MCF 10A (cell line): ENCODE data around the gene TM9SF2. TPM values are rescaled to one million over a fixed set of nuclear protein-coding genes. Genes with fewer than 3 reads are reported as not detected.

ENCODE experiments used
- BruUV-seq: library from RNA; stranded (reverse); fragments of 400-500 nt; replicated peaks from 2 replicates; lab custom pipeline; 2021; lab: Mats Ljungman, UMichigan
- CTCF ChIA-PET: fragments of 300-600 bp; sonication (Branson Sonifier 250); formaldehyde crosslinking; extraction: SDS; loops from one replicate; lab custom pipeline; 2021; ENCODE audit warnings: antibody characterized with exemption, inconsistent platforms; lab: Yijun Ruan, JAX
- POLR2A ChIA-PET: fragments of 300-600, 350-650 bp; sonication (Branson Sonifier 250); formaldehyde crosslinking; extraction: SDS; loops from one replicate; lab custom pipeline; 2020; ENCODE audit warnings: antibody characterized with exemption, inconsistent platforms; lab: Yijun Ruan, JAX
- DNase-seq: peaks from one replicate; pipeline ENCODE4 v3.0.0-alpha.2; 2018; ENCODE audit not compliant: unreplicated experiment
- H3K27ac Mint-ChIP-seq: one replicate; pipeline ENCODE4 v1.8.0; 2022; ENCODE audit warnings: mild to moderate bottlenecking, low read depth, mixed read lengths; ENCODE audit not compliant: unreplicated experiment
- H3K27me3 Mint-ChIP-seq: one replicate; pipeline ENCODE4 v1.8.0; 2022; ENCODE audit warnings: mixed read lengths; ENCODE audit not compliant: insufficient read depth, unreplicated experiment
- H3K36me3 Mint-ChIP-seq: one replicate; pipeline ENCODE4 v1.8.0; 2022; ENCODE audit warnings: mild to moderate bottlenecking, moderate library complexity, mixed read lengths; ENCODE audit not compliant: insufficient read depth, unreplicated experiment
- H3K4me1 Mint-ChIP-seq: one replicate; pipeline ENCODE4 v1.8.0; 2022; ENCODE audit warnings: mixed read lengths; ENCODE audit not compliant: insufficient read depth, unreplicated experiment
- H3K4me3 Mint-ChIP-seq: one replicate; pipeline ENCODE4 v1.8.0; 2022; ENCODE audit warnings: mild to moderate bottlenecking, moderate library complexity, mixed read lengths; ENCODE audit not compliant: unreplicated experiment
- H3K9me3 Mint-ChIP-seq: one replicate; pipeline ENCODE4 v1.8.0; 2022; ENCODE audit warnings: mixed read lengths; ENCODE audit not compliant: unreplicated experiment
- CTCF ChIP-seq: fragments of 200-600 bp; IDR thresholded peaks from one replicate; pipeline ENCODE4 v1.8.0; 2022; ENCODE audit warnings: antibody characterized with exemption, mild to moderate bottlenecking; ENCODE audit not compliant: unreplicated experiment
- intact Hi-C: fragments of 100-400 bp; cut with micrococcal nuclease; formaldehyde crosslinking; loops from 2 replicates; pipeline ENCODE4 v1.14.1; 2022
- total RNA-seq: library from RNA; stranded (reverse); gene quantifications from 2 replicates; pipeline ENCODE4 v1.2.3, GENCODE V29; 2022

Gene TM9SF2
- total RNA-seq, 1 experiment from 2014 or later, result 71.1 TPM

GRCh38 chr13:99500839-99501183 lies 461 bp upstream of the TM9SF2 start:
- no peaks in the 10 kb centered on the region for H3K9me3 Mint-ChIP-seq
- H3K4me3 Mint-ChIP-seq, result peak overlapping the region; percentile 90
- ChIA-PET CTCF (interaction anchor here (0.8 to 1.3 kb wide), 3 partner anchors 58 to 231 kb away, joined by 3 to 5 read pairs (median 4); no protein-coding TSS in a partner anchor), POLR2A (interaction anchor here (0.6 to 5.9 kb wide), 9 partner anchors 8 to 464 kb away, joined by 3 to 42 read pairs (median 4); partner anchors contain the start of gene CLYBL)
- peak overlapping the region; percentile 83 for H3K27ac Mint-ChIP-seq
- intact Hi-C loops, result no loop called here
- peaks cover 12% of the 10 kb centered on the region for H3K36me3 Mint-ChIP-seq
- H3K4me1 Mint-ChIP-seq, result peaks cover 32% of the 10 kb centered on the region
- TF ChIP-seq CTCF, result no peak
- H3K27me3 Mint-ChIP-seq, result no peaks in the 10 kb centered on the region
- DNase-seq, result no peak
- BruUV-seq, result TSS peak; percentile 19

- no peak for DNase-seq
- BruUV-seq, result no TSS peak
- Mint-ChIP-seq H3K4me3 (peak overlapping the region; percentile 90), H3K27ac (peak overlapping the region; percentile 83), H3K36me3 (peaks cover 12% of the 10 kb centered on the region), H3K4me1 (peaks cover 32% of the 10 kb centered on the region), H3K27me3 (no peaks in the 10 kb centered on the region), H3K9me3 (no peaks in the 10 kb centered on the region)
- no peak for TF ChIP-seq CTCF
- intact Hi-C loops, result no loop called here
- CTCF ChIA-PET, result interaction anchor here (0.6 to 1.8 kb wide), 7 partner anchors 11 to 65 kb away, joined by 3 to 8 read pairs (median 5); no protein-coding TSS in a partner anchor
- POLR2A ChIA-PET, result interaction anchor here (0.6 to 5.9 kb wide), 14 partner anchors 9 to 1524 kb away, joined by 3 to 42 read pairs (median 4); partner anchors contain the start of gene CLYBL
Measured at GRCh38 chr13:99501848-99502301, 603 bp downstream of the TM9SF2 start.

GRCh38 chr13:99505814-99506269 lies 4.6 kb downstream of the TM9SF2 start:
- peak; percentile 42 for TF ChIP-seq CTCF
- Mint-ChIP-seq H3K4me3 (peak overlapping the region; percentile 12), H3K4me1 (peaks cover 21% of the 10 kb centered on the region), H3K27ac (peak overlapping the region; percentile 63), H3K27me3 (no peaks in the 10 kb centered on the region), H3K36me3 (peaks cover 38% of the 10 kb centered on the region), H3K9me3 (peaks cover 6% of the 10 kb centered on the region)
- ChIA-PET CTCF (interaction anchor here (0.6 to 5.6 kb wide), 14 partner anchors 10 to 100 kb away, joined by 3 to 43 read pairs (median 6); no protein-coding TSS in a partner anchor), POLR2A (interaction anchor here (0.6 to 3.2 kb wide), 6 partner anchors 11 to 417 kb away, joined by 3 to 16 read pairs (median 4); partner anchors contain the start of gene CLYBL)
- no TSS peak for BruUV-seq
- intact Hi-C loops, result loop anchor here (1.0 kb wide), 1 partner anchor 64 kb away; no protein-coding TSS in a partner anchor
- peak; percentile 27 for DNase-seq

GRCh38 chr13:99506634-99507033 lies 5.4 kb downstream of the TM9SF2 start:
- no peak overlapping the region for H3K27ac Mint-ChIP-seq
- no TSS peak for BruUV-seq
- no peaks in the 10 kb centered on the region for H3K27me3 Mint-ChIP-seq
- ChIA-PET CTCF (interaction anchor here (0.7 to 5.6 kb wide), 8 partner anchors 9 to 330 kb away, joined by 3 to 43 read pairs (median 6); no protein-coding TSS in a partner anchor), POLR2A (interaction anchor here (1.3 to 3.2 kb wide), 2 partner anchors 10 to 66 kb away, joined by 3 to 16 read pairs; no protein-coding TSS in a partner anchor)
- H3K9me3 Mint-ChIP-seq, result peaks cover 6% of the 10 kb centered on the region
- peaks cover 38% of the 10 kb centered on the region for H3K36me3 Mint-ChIP-seq
- H3K4me3 Mint-ChIP-seq, result no peak overlapping the region
- peaks cover 27% of the 10 kb centered on the region for H3K4me1 Mint-ChIP-seq
- no peak for DNase-seq
- intact Hi-C loops, result loop anchor here (1.0 kb wide), 1 partner anchor 64 kb away; no protein-coding TSS in a partner anchor
- no peak for TF ChIP-seq CTCF
